Endodermal cell (in vitro differentiated cells): ENCODE measurements around the gene CAMTA1. TPM values are rescaled to one million over a fixed set of nuclear protein-coding genes. Genes with fewer than 3 reads are reported as not detected.

Experiments used
- DNase-seq: peaks from one replicate; pipeline ENCODE4 v3.0.0-alpha.2; 2017
- H3K27ac ChIP-seq: 2 replicates; pipeline ENCODE4 v1.5.1; 2013; ENCODE audit warnings: mild to moderate bottlenecking, low read depth, low read length, moderate library complexity
- H3K27me3 ChIP-seq: 2 replicates; pipeline ENCODE4 v1.6.1; 2013; ENCODE audit warnings: mild to moderate bottlenecking, low read length, moderate library complexity; ENCODE audit not compliant: insufficient read depth, control insufficient read depth, poor library complexity, severe bottlenecking
- H3K36me3 ChIP-seq: 2 replicates; pipeline ENCODE4 v1.7.0; 2013; ENCODE audit warnings: mild to moderate bottlenecking, low read length, moderate library complexity; ENCODE audit not compliant: control insufficient read depth, insufficient read depth
- H3K4me1 ChIP-seq: one replicate; pipeline ENCODE4 v1.7.0; 2013; ENCODE audit warnings: low read length; ENCODE audit not compliant: control insufficient read depth, insufficient read depth
- H3K4me3 ChIP-seq: 2 replicates; pipeline ENCODE4 v1.5.1; 2013; ENCODE audit warnings: mild to moderate bottlenecking, low read length, moderate library complexity
- H3K9ac ChIP-seq: 2 replicates; pipeline ENCODE4 v1.6.1; 2013; ENCODE audit warnings: mild to moderate bottlenecking, low read length, moderate library complexity; ENCODE audit not compliant: poor library complexity, severe bottlenecking; ENCODE audit errors: extremely low read depth
- H3K9me3 ChIP-seq: 2 replicates; pipeline ENCODE4 v1.6.1; 2013; ENCODE audit warnings: mild to moderate bottlenecking, low read length, moderate library complexity; ENCODE audit not compliant: control insufficient read depth
- H3K27ac Mint-ChIP-seq: 2 replicates; pipeline ENCODE4 v1.8.0; 2020; ENCODE audit warnings: mixed read lengths
- H3K27me3 Mint-ChIP-seq: 2 replicates; pipeline ENCODE4 v1.8.0; 2021; ENCODE audit warnings: mild to moderate bottlenecking, mixed read lengths; ENCODE audit not compliant: insufficient read depth
- H3K36me3 Mint-ChIP-seq: 2 replicates; pipeline ENCODE4 v1.8.0; 2020; ENCODE audit warnings: low read depth, mixed read lengths
- H3K4me1 Mint-ChIP-seq: 2 replicates; pipeline ENCODE4 v1.8.0; 2020; ENCODE audit warnings: mixed read lengths
- H3K4me3 Mint-ChIP-seq: 2 replicates; pipeline ENCODE4 v1.8.0; 2020; ENCODE audit warnings: mild to moderate bottlenecking, moderate library complexity, mixed read lengths
- H3K9me3 Mint-ChIP-seq: 2 replicates; pipeline ENCODE4 v1.8.0; 2020; ENCODE audit warnings: mild to moderate bottlenecking, mixed read lengths
- WGBS, 2 experiments: methylation state at CpG; one replicate each; pipeline versions ENCODE4 v1.1.5 to v1.1.7; 2013; ENCODE audit warnings: missing lambda C conversion rate in 2 of 2, mixed read lengths in 1 of 2; ENCODE audit not compliant: insufficient coverage in 1 of 2, insufficient read length in 1 of 2; 5-methylcytosine and 5-hydroxymethylcytosine counted together
- total RNA-seq, 2 donors: library from RNA; stranded (reverse); fragmentation: NEBNext Ultra II Directional in 1 of 2; extraction: Animal tissue kit (Norgen Biotek cat#: 25700) in 1 of 2; gene quantifications; 2 replicates in 1 of 2; 3 replicates in 1 of 2; pipeline ENCODE4 v1.2.1, GENCODE V29; 2021
- TF ChIP-seq, protein P1 (sequence below): fragments of 200-600 bp; sonication (generic); conservative IDR thresholded peaks from 2 replicates; pipeline ENCODE4 v1.5.0; 2021; ENCODE audit warnings: antibody characterized with exemption, mild to moderate bottlenecking

The CAMTA1 gene
- total RNA-seq, 2 donors from 2014 or later = 123 to 137 TPM

GRCh38 chr1:7010534-7011200, 225.4 kb downstream of the CAMTA1 start:
- H3K4me3 Mint-ChIP-seq = no peak overlapping the region
- no peaks in the 10 kb centered on the region for H3K4me1 Mint-ChIP-seq
- Histone ChIP-seq H3K4me3 (no peak overlapping the region), H3K27ac (no peak overlapping the region), H3K36me3 (no peaks in the 10 kb centered on the region), H3K27me3 (no peaks in the 10 kb centered on the region), H3K4me1 (no peaks in the 10 kb centered on the region), H3K9me3 (no peaks in the 10 kb centered on the region), H3K9ac (no peak overlapping the region)
- no peaks in the 10 kb centered on the region for H3K36me3 Mint-ChIP-seq
- no peak overlapping the region for H3K27ac Mint-ChIP-seq
- H3K27me3 Mint-ChIP-seq = peaks cover 1% of the 10 kb centered on the region
- no peak for DNase-seq
- TF ChIP-seq, protein P1, sequence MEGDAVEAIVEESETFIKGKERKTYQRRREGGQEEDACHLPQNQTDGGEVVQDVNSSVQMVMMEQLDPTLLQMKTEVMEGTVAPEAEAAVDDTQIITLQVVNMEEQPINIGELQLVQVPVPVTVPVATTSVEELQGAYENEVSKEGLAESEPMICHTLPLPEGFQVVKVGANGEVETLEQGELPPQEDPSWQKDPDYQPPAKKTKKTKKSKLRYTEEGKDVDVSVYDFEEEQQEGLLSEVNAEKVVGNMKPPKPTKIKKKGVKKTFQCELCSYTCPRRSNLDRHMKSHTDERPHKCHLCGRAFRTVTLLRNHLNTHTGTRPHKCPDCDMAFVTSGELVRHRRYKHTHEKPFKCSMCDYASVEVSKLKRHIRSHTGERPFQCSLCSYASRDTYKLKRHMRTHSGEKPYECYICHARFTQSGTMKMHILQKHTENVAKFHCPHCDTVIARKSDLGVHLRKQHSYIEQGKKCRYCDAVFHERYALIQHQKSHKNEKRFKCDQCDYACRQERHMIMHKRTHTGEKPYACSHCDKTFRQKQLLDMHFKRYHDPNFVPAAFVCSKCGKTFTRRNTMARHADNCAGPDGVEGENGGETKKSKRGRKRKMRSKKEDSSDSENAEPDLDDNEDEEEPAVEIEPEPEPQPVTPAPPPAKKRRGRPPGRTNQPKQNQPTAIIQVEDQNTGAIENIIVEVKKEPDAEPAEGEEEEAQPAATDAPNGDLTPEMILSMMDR = no peak
- H3K9me3 Mint-ChIP-seq = no peaks in the 10 kb centered on the region
- WGBS, 2 experiments = 92% methylated on average over 5 to 13 of the region's 13 CpGs

- Mint-ChIP-seq H3K9me3 (no peaks in the 10 kb centered on the region), H3K27me3 (peaks cover 1% of the 10 kb centered on the region), H3K4me3 (no peak overlapping the region), H3K36me3 (no peaks in the 10 kb centered on the region), H3K27ac (no peak overlapping the region), H3K4me1 (no peaks in the 10 kb centered on the region)
- Histone ChIP-seq H3K36me3 (no peaks in the 10 kb centered on the region), H3K4me3 (no peak overlapping the region), H3K9me3 (no peaks in the 10 kb centered on the region), H3K27ac (no peak overlapping the region), H3K27me3 (no peaks in the 10 kb centered on the region), H3K9ac (no peak overlapping the region), H3K4me1 (no peaks in the 10 kb centered on the region)
- TF ChIP-seq, protein P1 = no peak
- DNase-seq = no peak
- 94 to 96% methylated on average over 8 to 9 of the region's 9 CpGs for WGBS, 2 experiments
Measured at GRCh38 chr1:7011826-7012225, 226.6 kb downstream of the CAMTA1 start.

GRCh38 chr1:7012461-7012924, 227.2 kb downstream of the CAMTA1 start:
- no peaks in the 10 kb centered on the region for H3K36me3 Mint-ChIP-seq
- TF ChIP-seq, protein P1 = no peak
- no peaks in the 10 kb centered on the region for H3K9me3 ChIP-seq
- no peak for DNase-seq
- no peaks in the 10 kb centered on the region for H3K36me3 ChIP-seq
- no peaks in the 10 kb centered on the region for H3K27me3 ChIP-seq
- H3K4me3 ChIP-seq = no peak overlapping the region
- peaks cover 1% of the 10 kb centered on the region for H3K27me3 Mint-ChIP-seq
- no peaks in the 10 kb centered on the region for H3K9me3 Mint-ChIP-seq
- no peak overlapping the region for H3K9ac ChIP-seq
- H3K4me1 Mint-ChIP-seq = no peaks in the 10 kb centered on the region
- no peak overlapping the region for H3K27ac Mint-ChIP-seq
- no peak overlapping the region for H3K27ac ChIP-seq
- WGBS, 2 experiments = 90 to 94% methylated on average over 14 of the region's 14 CpGs
- H3K4me1 ChIP-seq = no peaks in the 10 kb centered on the region
- no peak overlapping the region for H3K4me3 Mint-ChIP-seq
